Mesenchymal stem cell (in vitro differentiated cells and primary cell): Measurements from ENCODE around the gene MUSTN1.

Experiments
- DNase-seq: peaks from one replicate; pipeline ENCODE4 v3.0.0-alpha.2; 2013
- H2AFZ ChIP-seq: one replicate; pipeline ENCODE4 v1.6.1; 2013; ENCODE audit warnings: low read depth, mild to moderate bottlenecking, control low read depth, inconsistent platforms, low read length, moderate library complexity
- H2AK5ac ChIP-seq: 2 replicates; pipeline ENCODE4 v1.6.1; 2013; ENCODE audit warnings: low read length, moderate library complexity, mild to moderate bottlenecking, inconsistent platforms; ENCODE audit not compliant: severe bottlenecking
- H2BK120ac ChIP-seq: one replicate; pipeline ENCODE4 v1.6.1; 2013; ENCODE audit warnings: low read depth, mild to moderate bottlenecking, inconsistent platforms, low read length, moderate library complexity
- H2BK12ac ChIP-seq, 2 experiments: one replicate each; pipeline ENCODE4 v1.6.1; 2013; ENCODE audit warnings: inconsistent platforms in 2 of 2, low read length in 2 of 2, mild to moderate bottlenecking in 2 of 2, moderate library complexity in 2 of 2, control low read depth in 1 of 2
- H2BK15ac ChIP-seq: one replicate; pipeline ENCODE4 v1.6.1; 2013; ENCODE audit warnings: mild to moderate bottlenecking, low read depth, inconsistent platforms; ENCODE audit not compliant: poor library complexity, severe bottlenecking
- H2BK5ac ChIP-seq: 2 replicates; pipeline ENCODE4 v1.6.1; 2013; ENCODE audit warnings: low read depth, mild to moderate bottlenecking, low read length, control low read depth, inconsistent platforms; ENCODE audit not compliant: poor library complexity, severe bottlenecking
- H3K14ac ChIP-seq, 2 experiments: one replicate each; pipeline ENCODE4 v1.6.1; 2013; ENCODE audit warnings: inconsistent platforms in 2 of 2, low read length in 2 of 2, control low read depth in 1 of 2, mild to moderate bottlenecking in 1 of 2, moderate library complexity in 1 of 2
- H3K18ac ChIP-seq, 2 experiments: one replicate each; pipeline ENCODE4 v1.6.1; 2013; ENCODE audit warnings: inconsistent platforms in 2 of 2, low read length in 2 of 2, control low read depth in 1 of 2, low read depth in 1 of 2, mild to moderate bottlenecking in 1 of 2
- H3K23ac ChIP-seq, 2 experiments: one replicate each; pipeline ENCODE4 v1.6.1; 2013; ENCODE audit warnings: inconsistent platforms in 2 of 2, low read length in 2 of 2, mild to moderate bottlenecking in 2 of 2, moderate library complexity in 2 of 2, control low read depth in 1 of 2
- H3K27ac ChIP-seq: 2 replicates; pipeline ENCODE4 v1.5.1; 2013; ENCODE audit warnings: mild to moderate bottlenecking, moderate library complexity, low read length, control low read depth, inconsistent platforms; ENCODE audit not compliant: poor library complexity, severe bottlenecking
- H3K27me3 ChIP-seq, 2 experiments: 2 replicates each; pipeline versions ENCODE4 v1.6.1 to v1.7.0; 2013; ENCODE audit warnings: low read length in 2 of 2, mild to moderate bottlenecking in 2 of 2, moderate library complexity in 2 of 2, control low read depth in 1 of 2, inconsistent platforms in 1 of 2; ENCODE audit not compliant: control insufficient read depth in 1 of 2, insufficient read depth in 1 of 2
- H3K36me3 ChIP-seq, 2 experiments: 2 replicates each; pipeline versions ENCODE4 v1.6.1 to v1.7.0; 2013; ENCODE audit warnings: low read length in 2 of 2, control low read depth in 1 of 2, inconsistent platforms in 1 of 2, low read depth in 1 of 2, mild to moderate bottlenecking in 1 of 2; ENCODE audit not compliant: insufficient read depth in 2 of 2, control insufficient read depth in 1 of 2
- H3K4ac ChIP-seq, 2 experiments: one replicate each; pipeline ENCODE4 v1.6.1; 2013; ENCODE audit warnings: inconsistent platforms in 2 of 2, low read length in 2 of 2, mild to moderate bottlenecking in 2 of 2, moderate library complexity in 2 of 2, control low read depth in 1 of 2, low read depth in 1 of 2
- H3K4me1 ChIP-seq: 2 replicates; pipeline ENCODE4 v1.6.1; 2013; ENCODE audit warnings: low read depth, low read length, control low read depth; ENCODE audit not compliant: control insufficient read depth, insufficient read depth
- H3K4me2 ChIP-seq: 2 replicates; pipeline ENCODE4 v1.6.1; 2013; ENCODE audit warnings: low read length, mild to moderate bottlenecking, inconsistent platforms; ENCODE audit not compliant: poor library complexity, severe bottlenecking
- H3K4me3 ChIP-seq, 2 experiments: 2 replicates each; pipeline versions ENCODE4 v1.5.1 to v1.7.0; 2013; ENCODE audit warnings: low read length in 2 of 2, mild to moderate bottlenecking in 2 of 2, control low read depth in 1 of 2, low read depth in 1 of 2; ENCODE audit not compliant: insufficient read depth in 1 of 2
- H3K79me1 ChIP-seq: replicated peaks from 2 replicates; pipeline ENCODE4 v1.6.1; 2013; ENCODE audit warnings: mild to moderate bottlenecking, control low read depth, low read length, inconsistent platforms; ENCODE audit not compliant: poor library complexity, severe bottlenecking
- H3K9ac ChIP-seq: 2 replicates; pipeline ENCODE4 v1.7.0; 2013; ENCODE audit warnings: mild to moderate bottlenecking, low read length, moderate library complexity
- H3K9me3 ChIP-seq: 2 replicates; pipeline ENCODE4 v1.7.0; 2013; ENCODE audit warnings: mild to moderate bottlenecking, low read length; ENCODE audit not compliant: control insufficient read depth
- H4K8ac ChIP-seq: one replicate; pipeline ENCODE4 v1.6.1; 2013; ENCODE audit warnings: inconsistent platforms, mild to moderate bottlenecking, low read length, moderate library complexity
- H4K91ac ChIP-seq: one replicate; pipeline ENCODE4 v1.6.1; 2013; ENCODE audit warnings: mild to moderate bottlenecking, low read length, inconsistent platforms
- WGBS: methylation state at CpG from one replicate; pipeline ENCODE4 v1.1.7; 2013; ENCODE audit warnings: mixed read lengths; 5-methylcytosine and 5-hydroxymethylcytosine counted together

Gene MUSTN1

DNA sequence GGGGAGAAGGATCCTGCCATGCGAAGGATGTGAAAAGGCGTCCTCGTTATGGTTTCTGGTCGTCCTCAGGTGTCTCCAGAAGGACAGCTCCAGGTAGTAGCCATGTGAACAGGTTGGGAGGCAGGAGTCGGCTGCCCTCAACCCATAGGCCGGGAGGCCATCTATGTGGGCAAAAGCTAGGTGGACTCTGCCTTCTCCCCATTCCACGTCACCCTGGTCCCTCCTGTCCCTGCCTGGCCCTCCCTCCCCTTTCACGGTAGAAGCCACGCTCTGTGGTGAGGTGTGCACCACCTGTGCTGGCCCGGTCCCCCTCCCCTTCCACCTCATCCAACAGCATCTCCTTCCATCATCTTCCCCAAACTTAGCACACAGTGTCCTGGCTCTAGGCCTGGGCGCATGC, 23.9 kb downstream of the MUSTN1 start:
- H3K4ac ChIP-seq, result no peak overlapping the region

GRCh38 chr3:52809662-52810377, 25.0 kb downstream of the MUSTN1 start:
- H2AFZ ChIP-seq, result no peak overlapping the region
- no peak overlapping the region for H4K8ac ChIP-seq
- no peaks in the 10 kb centered on the region for H3K79me1 ChIP-seq
- H3K23ac ChIP-seq, result no peak overlapping the region
- no peak overlapping the region for H2BK15ac ChIP-seq
- H3K27me3 ChIP-seq, result peaks cover 10 to 46% of the 10 kb centered on the region in 2 experiments
- no peak overlapping the region for H2BK5ac ChIP-seq
- H3K9ac ChIP-seq, result no peak overlapping the region
- H3K27ac ChIP-seq, result no peak overlapping the region
- no peak overlapping the region for H2BK120ac ChIP-seq
- H3K4me2 ChIP-seq, result no peak overlapping the region
- WGBS, result 71% methylated on average over 7 of the region's 7 CpGs
- no peaks in the 10 kb centered on the region for H3K4me1 ChIP-seq
- no peak overlapping the region for H3K4ac ChIP-seq
- no peak overlapping the region for H3K4me3 ChIP-seq
- H3K14ac ChIP-seq, result no peak overlapping the region
- no peaks in the 10 kb centered on the region for H3K9me3 ChIP-seq
- no peak for DNase-seq
- H3K36me3 ChIP-seq, result no peaks in the 10 kb centered on the region
- H2AK5ac ChIP-seq, result no peak overlapping the region
- no peak overlapping the region for H2BK12ac ChIP-seq
- H4K91ac ChIP-seq, result no peak overlapping the region
- H3K18ac ChIP-seq, result no peak overlapping the region

More for the DNA sequence above, 23.9 kb downstream of the MUSTN1 start:
- H2AFZ ChIP-seq, result no peak overlapping the region
- H3K4me1 ChIP-seq, result no peaks in the 10 kb centered on the region
- no peak overlapping the region for H3K14ac ChIP-seq
- no peak overlapping the region for H3K4me2 ChIP-seq
- no peaks in the 10 kb centered on the region for H3K79me1 ChIP-seq
- no peaks in the 10 kb centered on the region for H3K36me3 ChIP-seq
- H3K4me3 ChIP-seq, result no peak overlapping the region
- DNase-seq, result no peak
- H3K23ac ChIP-seq, result no peak overlapping the region
- H3K9ac ChIP-seq, result no peak overlapping the region
- H2BK120ac ChIP-seq, result no peak overlapping the region
- H4K8ac ChIP-seq, result no peak overlapping the region
- H3K27me3 ChIP-seq, result peaks cover 10 to 46% of the 10 kb centered on the region in 2 experiments
- no peak overlapping the region for H3K27ac ChIP-seq
- no peak overlapping the region for H2BK5ac ChIP-seq
- H2AK5ac ChIP-seq, result no peak overlapping the region
- H3K9me3 ChIP-seq, result no peaks in the 10 kb centered on the region
- no peak overlapping the region for H4K91ac ChIP-seq
- no peak overlapping the region for H3K18ac ChIP-seq
- H2BK12ac ChIP-seq, result no peak overlapping the region
- 91% methylated on average over 11 of the region's 11 CpGs for WGBS
- no peak overlapping the region for H2BK15ac ChIP-seq

DNA sequence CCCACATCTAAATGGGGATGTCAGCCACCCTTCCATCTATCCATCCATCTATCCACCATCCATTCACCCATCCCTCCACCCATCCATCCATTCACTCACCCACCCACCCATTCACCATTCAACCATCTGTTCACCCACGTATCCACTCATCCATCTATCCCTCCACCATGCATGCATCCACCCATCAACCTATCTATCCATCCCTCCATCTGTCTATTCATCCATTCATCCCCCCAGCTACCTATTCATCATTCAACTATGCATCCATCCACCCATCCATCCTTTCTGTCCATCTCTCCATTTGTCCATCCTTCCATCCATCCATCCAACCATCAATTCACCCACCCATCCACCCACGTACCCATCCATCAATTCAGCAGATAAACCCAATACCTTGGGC, 25.7 kb downstream of the MUSTN1 start:
- DNase-seq, result no peak
- no peaks in the 10 kb centered on the region for H3K79me1 ChIP-seq
- H2BK5ac ChIP-seq, result no peak overlapping the region
- H3K4ac ChIP-seq, result no peak overlapping the region
- no peak overlapping the region for H3K14ac ChIP-seq
- H2BK12ac ChIP-seq, result no peak overlapping the region
- 69% methylated on average over 2 of the region's 2 CpGs for WGBS
- no peak overlapping the region for H3K4me3 ChIP-seq
- H2BK15ac ChIP-seq, result no peak overlapping the region
- H2BK120ac ChIP-seq, result no peak overlapping the region
- H3K9ac ChIP-seq, result no peak overlapping the region
- H3K9me3 ChIP-seq, result no peaks in the 10 kb centered on the region
- no peak overlapping the region for H2AK5ac ChIP-seq
- H3K18ac ChIP-seq, result no peak overlapping the region
- H4K8ac ChIP-seq, result no peak overlapping the region
- no peak overlapping the region for H2AFZ ChIP-seq
- no peak overlapping the region for H3K27ac ChIP-seq
- no peaks in the 10 kb centered on the region for H3K36me3 ChIP-seq
- H3K27me3 ChIP-seq, result peaks cover 9 to 46% of the 10 kb centered on the region in 2 experiments
- no peak overlapping the region for H4K91ac ChIP-seq
- H3K4me2 ChIP-seq, result no peak overlapping the region
- H3K23ac ChIP-seq, result no peak overlapping the region
- no peaks in the 10 kb centered on the region for H3K4me1 ChIP-seq

DNA sequence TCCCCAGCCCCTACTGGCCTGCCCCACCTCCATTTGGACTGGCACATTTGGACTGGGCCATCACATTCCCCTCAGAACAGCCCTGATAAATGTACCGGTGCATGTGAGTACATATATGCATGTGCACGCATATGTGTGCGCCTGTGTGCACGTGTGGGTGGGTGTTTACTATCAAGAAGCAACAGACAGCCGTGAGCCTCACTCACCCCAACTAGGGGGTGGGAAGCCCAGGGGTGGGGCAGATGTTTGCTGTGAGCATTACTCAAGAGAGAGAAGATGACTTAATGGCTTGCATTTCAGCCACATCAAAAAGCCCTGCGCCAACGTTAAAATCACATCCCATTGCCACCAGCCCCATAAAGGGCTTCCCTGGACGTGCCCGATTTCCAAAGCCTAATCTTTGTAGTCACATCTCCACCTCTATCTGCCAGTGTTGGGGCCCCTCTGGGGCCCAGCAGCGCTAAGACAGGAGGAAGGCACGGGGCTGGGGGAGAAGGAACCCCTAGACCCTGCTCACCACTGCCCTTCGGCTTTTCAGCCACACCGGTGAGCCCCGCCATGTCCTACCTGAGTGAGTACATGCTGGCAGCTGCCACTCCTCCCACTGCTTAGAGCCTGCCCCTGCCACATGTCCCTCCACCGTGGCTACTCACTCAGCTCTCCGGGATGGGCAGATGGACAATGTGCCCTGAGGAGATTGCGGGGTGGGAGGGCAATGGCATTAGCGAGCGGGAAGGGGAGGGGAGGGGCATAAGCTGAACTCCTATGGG, 29.4 kb downstream of the MUSTN1 start:
- Histone ChIP-seq H2BK12ac (no peak overlapping the region), H3K9me3 (no peaks in the 10 kb centered on the region), H2BK5ac (no peak overlapping the region), H2BK120ac (no peak overlapping the region), H3K4ac (no peak overlapping the region), H3K9ac (no peak overlapping the region), H2AFZ (no peak overlapping the region), H3K14ac (no peak overlapping the region), H3K27ac (no peak overlapping the region), H3K4me3 (no peak overlapping the region), H3K79me1 (no peaks in the 10 kb centered on the region), H3K4me1 (peaks cover 7% of the 10 kb centered on the region), H4K8ac (no peak overlapping the region), H3K4me2 (no peak overlapping the region), H3K18ac (no peak overlapping the region), H4K91ac (no peak overlapping the region), H3K36me3 (no peaks in the 10 kb centered on the region), H3K27me3 (peaks cover 5 to 39% of the 10 kb centered on the region in 2 experiments), H2AK5ac (no peak overlapping the region), H3K23ac (no peak overlapping the region), H2BK15ac (no peak overlapping the region)
- 87% methylated on average over 18 of the region's 19 CpGs for WGBS
- no peak for DNase-seq
